MG63 (cell line): Measurements from ENCODE around the gene CANT1. TPM values are rescaled to one million over a fixed set of nuclear protein-coding genes. Genes with fewer than 3 reads are reported as not detected.

Experiments used
- DNase-seq: peaks from one replicate; pipeline ENCODE4 v3.0.0-alpha.2; 2020
- H3K27me3 ChIP-seq: fragments of 250-450 bp; sonication (Bioruptor Pico); 2 replicates; pipeline ENCODE4 v1.5.1; 2020; ENCODE audit warnings: mild to moderate bottlenecking, moderate library complexity
- H3K36me3 ChIP-seq: fragments of 250-450 bp; sonication (Bioruptor Pico); 2 replicates; pipeline ENCODE4 v1.5.1; 2020; ENCODE audit warnings: mild to moderate bottlenecking, moderate library complexity
- H3K4me3 ChIP-seq: fragments of 250-450 bp; sonication (Bioruptor Pico); 2 replicates; pipeline ENCODE4 v1.5.1; 2020; ENCODE audit warnings: mild to moderate bottlenecking, moderate library complexity
- H3K9me3 ChIP-seq: fragments of 250-450 bp; sonication (Bioruptor Pico); 2 replicates; pipeline ENCODE4 v1.5.1; 2020; ENCODE audit warnings: mild to moderate bottlenecking, moderate library complexity
- total RNA-seq: library from RNA; depleted of rRNA; stranded (reverse); fragments of >200 nt; shearing (Covaris generic); gene quantifications from 2 replicates; pipeline ENCODE4 v1.2.3, GENCODE V29; 2014; ENCODE audit warnings: low replicate concordance

Gene CANT1
- total RNA-seq, 1 experiment from 2014 or later = 112 TPM

GRCh38 chr17:78979780-78980623, 29.6 kb downstream of the CANT1 start, which contains the start of gene LGALS3BP:
Gene LGALS3BP (minus strand): TSS chr17:78979923. CDS start chr17:78977191, 2,732 bp downstream.
- no peaks in the 10 kb centered on the region for H3K9me3 ChIP-seq
- no peaks in the 10 kb centered on the region for H3K27me3 ChIP-seq
- H3K36me3 ChIP-seq = peaks cover 34% of the 10 kb centered on the region
- peak; percentile 94 for DNase-seq
- H3K4me3 ChIP-seq = peak within 1 kb of the TSS; percentile 63

GRCh38 chr17:78977997-78978973, 31.3 kb downstream of the CANT1 start:
- Histone ChIP-seq H3K9me3 (no peaks in the 10 kb centered on the region), H3K4me3 (peak overlapping the region; percentile 63), H3K27me3 (no peaks in the 10 kb centered on the region), H3K36me3 (peaks cover 44% of the 10 kb centered on the region)
- no peak for DNase-seq

GRCh38 chr17:78977681-78977943, 32.0 kb downstream of the CANT1 start:
- Histone ChIP-seq H3K36me3 (peaks cover 44% of the 10 kb centered on the region), H3K9me3 (no peaks in the 10 kb centered on the region), H3K27me3 (no peaks in the 10 kb centered on the region), H3K4me3 (no peak overlapping the region)
- DNase-seq = no peak

- H3K9me3 ChIP-seq = no peaks in the 10 kb centered on the region
- no peaks in the 10 kb centered on the region for H3K27me3 ChIP-seq
- peaks cover 47% of the 10 kb centered on the region for H3K36me3 ChIP-seq
- no peak overlapping the region for H3K4me3 ChIP-seq
- no peak for DNase-seq
Measured at GRCh38 chr17:78976907-78977680, 32.5 kb downstream of the CANT1 start.

GRCh38 chr17:78974635-78975591, 34.7 kb downstream of the CANT1 start:
- DNase-seq = no peak
- H3K27me3 ChIP-seq = no peaks in the 10 kb centered on the region
- H3K9me3 ChIP-seq = no peaks in the 10 kb centered on the region
- peaks cover 69% of the 10 kb centered on the region for H3K36me3 ChIP-seq
- H3K4me3 ChIP-seq = no peak overlapping the region

GRCh38 chr17:78973792-78974520, 35.6 kb downstream of the CANT1 start:
- peaks cover 79% of the 10 kb centered on the region for H3K36me3 ChIP-seq
- no peaks in the 10 kb centered on the region for H3K9me3 ChIP-seq
- no peak for DNase-seq
- H3K27me3 ChIP-seq = no peaks in the 10 kb centered on the region
- no peak overlapping the region for H3K4me3 ChIP-seq

- Histone ChIP-seq H3K9me3 (no peaks in the 10 kb centered on the region), H3K36me3 (peaks cover 82% of the 10 kb centered on the region), H3K27me3 (no peaks in the 10 kb centered on the region), H3K4me3 (no peak overlapping the region)
- no peak for DNase-seq
Measured at GRCh38 chr17:78973196-78973595, 36.4 kb downstream of the CANT1 start.

GRCh38 chr17:78972507-78973105, 37.0 kb downstream of the CANT1 start:
- Histone ChIP-seq H3K4me3 (no peak overlapping the region), H3K9me3 (no peaks in the 10 kb centered on the region), H3K36me3 (peaks cover 80% of the 10 kb centered on the region), H3K27me3 (no peaks in the 10 kb centered on the region)
- no peak for DNase-seq

GRCh38 chr17:78971756-78972506, 37.6 kb downstream of the CANT1 start:
- no peaks in the 10 kb centered on the region for H3K9me3 ChIP-seq
- H3K27me3 ChIP-seq = no peaks in the 10 kb centered on the region
- no peak for DNase-seq
- H3K4me3 ChIP-seq = no peak overlapping the region
- peaks cover 73% of the 10 kb centered on the region for H3K36me3 ChIP-seq

GRCh38 chr17:78970834-78971755, 38.5 kb downstream of the CANT1 start:
- peak; percentile 58 for DNase-seq
- Histone ChIP-seq H3K27me3 (no peaks in the 10 kb centered on the region), H3K36me3 (peaks cover 64% of the 10 kb centered on the region), H3K9me3 (no peaks in the 10 kb centered on the region), H3K4me3 (no peak overlapping the region)

- H3K9me3 ChIP-seq = no peaks in the 10 kb centered on the region
- no peaks in the 10 kb centered on the region for H3K27me3 ChIP-seq
- H3K36me3 ChIP-seq = peaks cover 55% of the 10 kb centered on the region
- H3K4me3 ChIP-seq = no peak overlapping the region
- no peak for DNase-seq
Measured at GRCh38 chr17:78969865-78970264, 39.7 kb downstream of the CANT1 start.

GRCh38 chr17:78967782-78968362, 41.7 kb downstream of the CANT1 start:
- no peak for DNase-seq
- peaks cover 46% of the 10 kb centered on the region for H3K36me3 ChIP-seq

More at GRCh38 chr17:78967782-78968362, 41.7 kb downstream of the CANT1 start:
- no peak overlapping the region for H3K4me3 ChIP-seq
- H3K27me3 ChIP-seq = no peaks in the 10 kb centered on the region
- no peaks in the 10 kb centered on the region for H3K9me3 ChIP-seq
